ENCODE results near the gene RPL35A.
"Not testable (repeated sequence)": the region's sequence is repeated elsewhere in the genome, so short reads cannot be mapped to it uniquely, and the experiment has no call there.

Gene RPL35A

GRCh38 chr3:197949778-197950676 is at the start of gene RPL35A:
TSS of gene RPL35A (plus strand) at chr3:197950190. CDS start at chr3:197950968, 778 bp downstream.
- peak; percentile 96 for DNase-seq

DNA sequence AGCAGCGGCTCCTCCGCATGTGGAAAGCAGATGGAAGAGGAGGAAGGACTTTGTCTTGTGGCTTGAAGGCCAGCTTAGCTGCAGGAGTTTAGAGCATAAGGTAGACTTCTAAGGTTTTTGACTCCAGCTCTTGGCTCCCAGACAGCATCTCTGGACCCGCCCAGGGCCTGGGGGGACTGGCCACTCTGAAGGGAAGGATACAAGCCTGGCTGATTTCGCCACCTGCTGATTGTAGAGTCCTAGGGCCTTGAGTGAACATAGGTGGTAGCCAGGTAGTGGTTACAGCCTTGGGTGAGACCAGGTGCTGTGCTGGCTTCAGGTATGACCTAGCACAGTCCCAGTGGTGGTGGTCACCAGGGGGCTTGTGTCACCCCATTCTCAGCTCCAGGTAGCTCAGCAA is 48.4 kb upstream of the RPL35A start:
- DNase-seq: no peak

DNA sequence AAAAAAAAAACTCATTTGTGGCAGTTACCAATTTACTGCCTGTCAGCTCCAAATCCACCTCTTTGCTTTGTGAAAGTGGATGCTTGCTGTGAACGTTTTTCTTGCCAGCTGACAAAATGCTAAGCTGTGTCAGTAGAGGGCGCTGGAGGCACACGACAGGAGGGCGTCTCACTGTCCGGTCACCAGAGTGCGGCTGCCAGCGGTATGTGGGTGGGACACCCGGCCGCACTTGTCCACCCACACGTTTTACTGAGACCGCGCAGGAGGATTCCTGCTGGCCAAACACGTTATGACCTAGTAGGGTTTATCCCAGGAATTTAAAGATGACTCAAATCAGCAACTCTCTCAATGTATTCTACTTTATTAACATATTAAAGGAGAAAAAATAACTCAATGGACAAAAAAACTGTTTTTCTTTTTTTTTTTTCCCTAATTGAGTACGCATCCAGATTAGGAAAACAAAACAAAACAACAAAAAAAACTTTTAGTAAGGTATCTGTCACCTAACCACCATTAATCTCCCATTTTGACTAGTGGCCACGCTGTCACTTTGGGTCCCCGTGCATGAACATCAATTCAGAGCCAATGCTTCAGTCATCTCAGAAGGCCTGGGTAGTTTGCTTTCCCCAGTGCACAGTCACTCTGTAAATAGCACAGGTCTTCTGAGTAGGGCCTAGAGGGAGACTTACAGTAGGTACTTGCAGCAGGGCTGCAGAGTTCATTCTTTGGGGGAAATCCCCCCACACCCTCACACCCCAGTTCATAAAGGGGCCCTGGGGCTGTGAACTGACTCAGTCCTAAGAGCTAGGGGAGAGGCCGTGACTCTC is 43.8 kb upstream of the RPL35A start:
- DNase-seq: peak; percentile 53

- no peak for DNase-seq
These were observed 43.2 kb upstream of the RPL35A start for GRCh38 chr3:197906850-197907187.

- no peak for DNase-seq
These were observed 42.8 kb upstream of the RPL35A start for GRCh38 chr3:197907196-197907595.

DNA sequence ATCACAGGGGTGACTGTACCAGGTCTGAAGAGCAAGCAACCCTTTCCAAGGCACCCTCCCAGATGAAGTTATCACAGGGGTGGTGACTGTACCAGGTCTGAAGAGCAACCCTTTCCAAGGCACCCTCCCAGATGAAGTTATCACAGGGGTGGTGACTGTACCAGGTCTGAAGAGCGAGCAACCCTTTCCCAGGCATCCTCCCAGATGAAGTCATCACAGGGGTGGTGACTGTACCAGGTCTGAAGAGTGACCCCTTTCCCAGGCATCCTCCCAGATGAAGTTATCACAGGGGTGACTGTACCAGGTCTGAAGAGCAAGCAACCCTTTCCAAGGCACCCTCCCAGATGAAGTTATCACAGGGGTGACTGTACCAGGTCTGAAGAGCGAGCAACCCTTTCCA is 41.4 kb upstream of the RPL35A start:
- not testable (repeated sequence) for DNase-seq

DNA sequence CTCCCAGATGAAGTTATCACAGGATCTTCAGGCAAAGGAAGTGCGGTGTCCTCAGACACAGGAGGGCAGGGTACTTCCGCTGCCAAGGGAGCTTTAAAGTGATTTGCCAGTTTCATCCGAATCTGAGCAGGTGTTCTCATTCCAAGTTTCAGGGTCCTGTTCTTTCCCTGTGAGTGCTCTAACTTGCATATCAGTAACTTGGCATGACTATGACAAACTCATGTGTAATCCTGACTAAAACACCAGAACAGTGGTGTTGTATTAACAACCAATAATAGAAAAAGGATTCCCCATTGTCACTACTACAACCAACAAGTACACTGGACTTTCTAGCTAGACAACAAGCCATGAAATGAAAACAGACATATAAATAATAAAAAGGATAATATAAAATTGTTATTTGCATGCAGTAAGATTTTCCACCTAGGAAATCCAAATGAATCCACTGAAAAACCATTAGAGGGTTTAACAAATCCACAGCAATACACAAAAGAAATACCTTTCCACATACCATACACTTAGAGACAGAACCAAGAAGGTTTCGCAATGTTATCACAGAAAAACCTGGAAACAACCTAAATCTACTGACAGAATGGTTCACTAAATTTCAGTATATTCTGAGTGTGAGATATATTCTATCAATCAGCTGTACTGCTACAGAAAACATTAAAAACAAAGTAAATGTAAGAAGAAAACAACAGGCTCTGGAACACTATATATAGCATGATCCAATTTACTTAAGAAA is 40.9 kb upstream of the RPL35A start:
- DNase-seq: no peak

GRCh38 chr3:197912741-197913476 is 37.1 kb upstream of the RPL35A start:
- DNase-seq: no peak

DNA sequence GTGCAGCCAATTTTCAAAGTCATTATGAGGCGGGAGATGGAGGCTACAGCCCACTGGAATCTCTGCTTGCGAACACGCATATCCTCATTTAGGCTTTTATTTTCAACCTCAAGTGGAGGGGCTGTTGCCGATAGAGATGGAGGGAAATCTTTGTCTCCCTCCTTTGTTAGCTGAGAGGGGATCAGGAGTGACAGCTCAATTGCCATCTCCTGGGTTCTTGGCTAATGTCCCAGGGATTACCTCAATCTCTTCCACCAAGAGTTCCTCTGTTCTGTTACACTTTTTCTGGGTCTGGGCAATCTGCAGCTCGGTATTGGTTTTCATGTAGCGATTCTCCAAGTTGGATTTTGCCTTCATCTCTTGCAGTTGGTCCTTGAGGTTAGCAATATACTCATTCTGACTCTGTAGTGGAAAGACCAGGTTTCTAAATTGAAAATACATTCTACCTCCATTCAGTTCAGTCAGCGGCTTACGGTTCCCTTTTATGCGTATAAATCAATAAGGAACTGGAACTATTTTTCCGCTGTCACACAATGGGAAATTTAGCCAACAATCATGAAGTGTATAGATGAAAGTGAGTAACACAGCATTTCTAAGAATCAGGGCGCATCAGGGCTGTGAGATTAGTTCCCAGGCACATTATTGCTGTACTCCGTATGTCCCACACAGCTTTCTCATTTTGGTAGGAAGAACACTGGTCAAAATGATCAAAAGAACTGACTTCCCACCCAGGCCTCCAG is 36.2 kb upstream of the RPL35A start:
- no peak for DNase-seq

- not testable (repeated sequence) for DNase-seq
These were observed 28.3 kb upstream of the RPL35A start for GRCh38 chr3:197921429-197922275.

- DNase-seq: no peak
These were observed 23.6 kb upstream of the RPL35A start for GRCh38 chr3:197926418-197926817.

DNA sequence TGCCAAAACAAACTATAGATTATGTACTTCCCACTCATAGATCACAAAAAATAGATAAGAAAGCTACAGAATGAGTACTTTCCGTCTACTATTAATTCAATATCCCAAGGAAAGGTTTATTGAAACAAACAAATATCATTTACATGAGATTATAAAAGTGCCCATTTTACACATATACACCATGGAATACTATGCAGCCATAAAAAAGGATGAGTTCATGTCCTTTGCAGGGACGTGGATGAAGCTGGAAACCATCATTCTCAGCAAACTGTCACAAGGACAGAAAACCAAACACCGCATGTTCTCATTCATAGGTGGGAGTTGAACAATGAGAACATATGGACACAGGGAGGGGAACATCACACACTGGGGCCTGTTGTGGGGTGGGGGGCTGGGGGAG is 22.4 kb upstream of the RPL35A start:
- DNase-seq: not testable (repeated sequence)

GRCh38 chr3:197936819-197937384 is 13.1 kb upstream of the RPL35A start:
- DNase-seq: no peak

DNA sequence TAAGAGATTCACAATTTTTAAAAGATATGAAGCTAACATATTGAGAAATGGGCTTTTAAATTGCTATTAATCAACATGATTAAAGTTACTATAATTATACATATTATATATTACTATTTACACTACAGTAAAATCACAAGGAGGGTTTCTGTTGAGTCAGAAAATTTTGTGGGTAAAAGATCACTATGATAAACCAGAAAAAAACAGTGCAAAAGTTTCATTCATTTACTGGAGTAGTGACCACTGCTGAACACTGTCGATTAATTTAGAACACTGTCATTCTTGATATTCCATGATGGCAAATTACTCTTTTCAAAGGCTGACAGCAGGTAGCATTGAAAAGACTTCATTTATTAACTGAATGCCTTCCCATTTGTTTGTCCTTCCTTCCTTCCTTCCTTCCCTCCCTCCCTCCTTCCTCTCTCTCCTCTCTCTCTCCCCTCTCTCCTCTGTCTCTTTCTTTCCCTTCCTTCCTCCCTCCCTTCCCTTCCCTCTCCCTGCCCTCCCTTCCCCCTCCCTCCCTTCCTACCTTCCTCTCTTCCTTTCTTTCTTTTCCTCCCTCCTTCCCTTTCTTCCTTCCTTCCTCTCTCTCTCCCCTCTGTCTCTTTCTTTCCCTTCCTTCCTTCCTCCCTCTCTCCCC is 9.1 kb upstream of the RPL35A start:
- DNase-seq: no peak

- DNase-seq: peak; percentile 20
These were observed 6.9 kb upstream of the RPL35A start for GRCh38 chr3:197942956-197943556.

- no peak for DNase-seq
These were observed 706 bp upstream of the RPL35A start for GRCh38 chr3:197949191-197949777.

DNA sequence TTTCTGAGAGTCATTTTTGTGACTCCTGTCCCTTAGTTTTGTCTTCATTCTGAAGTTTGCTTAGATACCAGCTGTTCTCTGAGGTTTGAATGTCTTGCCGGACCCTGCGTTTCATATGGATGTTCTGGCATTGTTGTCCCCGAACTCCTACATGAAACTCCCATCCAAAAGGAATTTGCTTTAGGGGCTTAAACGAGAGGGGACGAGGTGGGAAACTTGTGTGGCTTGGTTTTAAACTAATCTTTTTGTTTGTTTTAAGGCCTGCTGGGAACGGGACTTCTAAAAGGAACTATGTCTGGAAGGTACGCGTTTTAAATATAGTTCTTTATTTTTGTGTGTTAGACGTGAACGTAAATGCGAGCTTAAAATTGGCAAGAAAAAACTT is 679 bp downstream of the RPL35A start:
- no peak for DNase-seq

DNA sequence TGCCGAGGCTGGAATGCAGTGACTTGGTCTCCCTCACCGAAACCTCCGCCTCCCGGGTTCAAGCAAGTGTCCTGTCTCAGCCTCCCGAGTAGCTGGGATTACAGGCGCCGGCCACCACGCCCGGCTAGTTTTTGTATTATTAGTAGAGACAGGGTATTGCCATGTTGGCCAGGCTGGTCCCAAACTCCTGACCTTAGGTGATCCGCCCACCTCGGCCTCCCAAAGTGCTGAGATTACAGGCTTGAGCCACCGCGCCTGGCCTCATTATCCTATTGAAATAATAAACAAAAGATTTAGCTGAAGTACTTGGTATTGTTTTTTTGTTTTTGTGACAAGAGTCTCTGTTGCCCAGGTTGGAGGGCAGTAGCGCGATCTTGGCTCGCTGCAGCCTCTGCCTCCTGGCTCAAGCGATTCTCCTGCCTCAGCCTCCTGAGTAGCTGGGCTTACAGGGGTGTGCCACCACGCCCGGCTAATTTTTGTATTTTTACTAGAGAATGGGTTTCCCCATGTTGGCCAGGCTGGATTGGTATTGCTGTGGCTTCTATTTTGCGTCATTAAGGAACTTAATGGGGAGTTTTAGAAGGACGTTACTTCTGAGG is 1.5 kb downstream of the RPL35A start:
- no peak for DNase-seq

GRCh38 chr3:197952440-197952839 is 2.5 kb downstream of the RPL35A start:
- DNase-seq: no peak

Data from NCI-H1092 treated with DMSO at 0.1 percent for 48 hours (cell line).